ENCODE measurements around the gene MRPL58. TPM values are rescaled to one million over a fixed set of nuclear protein-coding genes. Genes with fewer than 3 reads are reported as not detected.

Gene MRPL58
- total and polyA plus RNA-seq, 2 experiments from 2014 or later: 38.0 to 66.7 TPM

DNA sequence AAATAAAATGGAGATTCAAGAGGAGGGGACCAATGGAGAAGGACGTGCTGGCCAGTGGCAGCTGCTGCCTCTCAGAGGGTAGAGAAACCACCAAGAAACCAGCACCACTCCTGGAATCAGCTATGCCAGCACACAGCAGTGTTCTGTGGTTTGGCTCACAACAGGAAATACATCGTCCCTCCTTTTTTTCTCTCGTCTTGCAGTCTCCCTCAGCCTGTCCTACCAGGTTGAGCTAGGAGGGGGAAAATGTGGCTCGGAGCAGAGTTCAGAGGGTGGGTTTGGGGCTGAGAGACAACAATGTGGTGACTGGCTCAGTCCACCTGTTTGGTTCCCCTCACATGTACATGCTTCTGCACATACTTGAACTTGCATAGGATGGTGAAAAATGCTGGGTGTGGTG lies 55.4 kb downstream of the MRPL58 start:
- H3K27ac Mint-ChIP-seq: no peak overlapping the region
- peaks cover 6% of the 10 kb centered on the region; the same call in 1 of the 2 replicates for H4K20me1 ChIP-seq (replicated peaks; ENCODE audit: insufficient read depth)
- H3K36me3 ChIP-seq (ENCODE audit: insufficient read depth): peaks cover 14% of the 10 kb centered on the region
- TF ChIP-seq EZH2 (IDR thresholded peaks at IDR 0.05; ENCODE audit: low read depth, unreplicated experiment) (no peak), CREB1 (CRISPR knock-in tag; IDR thresholded peaks at IDR 0.05; ENCODE audit: low read depth) (no peak), ETS1 (IDR thresholded peaks at IDR 0.05) (no peak), CTCF (conservative IDR thresholded peaks at IDR 0.05; ENCODE audit: low read depth in 2 of 2) (no peak), ZNF114 (CRISPR knock-in tag; IDR thresholded peaks at IDR 0.05) (no peak), NANOG (IDR thresholded peaks at IDR 0.05; ENCODE audit: borderline replicate concordance) (no peak), EZH2phosphoT487 (IDR thresholded peaks at IDR 0.05; ENCODE audit: unreplicated experiment) (no peak), POLR2AphosphoS5 (IDR thresholded peaks at IDR 0.05; ENCODE audit: low read depth) (no peak), ZNF331 (CRISPR knock-in tag; IDR thresholded peaks at IDR 0.05; ENCODE audit: low read depth) (no peak), JUNB (IDR thresholded peaks at IDR 0.05; ENCODE audit: unreplicated experiment) (no peak)
- TF ChIP-seq, protein P1, sequence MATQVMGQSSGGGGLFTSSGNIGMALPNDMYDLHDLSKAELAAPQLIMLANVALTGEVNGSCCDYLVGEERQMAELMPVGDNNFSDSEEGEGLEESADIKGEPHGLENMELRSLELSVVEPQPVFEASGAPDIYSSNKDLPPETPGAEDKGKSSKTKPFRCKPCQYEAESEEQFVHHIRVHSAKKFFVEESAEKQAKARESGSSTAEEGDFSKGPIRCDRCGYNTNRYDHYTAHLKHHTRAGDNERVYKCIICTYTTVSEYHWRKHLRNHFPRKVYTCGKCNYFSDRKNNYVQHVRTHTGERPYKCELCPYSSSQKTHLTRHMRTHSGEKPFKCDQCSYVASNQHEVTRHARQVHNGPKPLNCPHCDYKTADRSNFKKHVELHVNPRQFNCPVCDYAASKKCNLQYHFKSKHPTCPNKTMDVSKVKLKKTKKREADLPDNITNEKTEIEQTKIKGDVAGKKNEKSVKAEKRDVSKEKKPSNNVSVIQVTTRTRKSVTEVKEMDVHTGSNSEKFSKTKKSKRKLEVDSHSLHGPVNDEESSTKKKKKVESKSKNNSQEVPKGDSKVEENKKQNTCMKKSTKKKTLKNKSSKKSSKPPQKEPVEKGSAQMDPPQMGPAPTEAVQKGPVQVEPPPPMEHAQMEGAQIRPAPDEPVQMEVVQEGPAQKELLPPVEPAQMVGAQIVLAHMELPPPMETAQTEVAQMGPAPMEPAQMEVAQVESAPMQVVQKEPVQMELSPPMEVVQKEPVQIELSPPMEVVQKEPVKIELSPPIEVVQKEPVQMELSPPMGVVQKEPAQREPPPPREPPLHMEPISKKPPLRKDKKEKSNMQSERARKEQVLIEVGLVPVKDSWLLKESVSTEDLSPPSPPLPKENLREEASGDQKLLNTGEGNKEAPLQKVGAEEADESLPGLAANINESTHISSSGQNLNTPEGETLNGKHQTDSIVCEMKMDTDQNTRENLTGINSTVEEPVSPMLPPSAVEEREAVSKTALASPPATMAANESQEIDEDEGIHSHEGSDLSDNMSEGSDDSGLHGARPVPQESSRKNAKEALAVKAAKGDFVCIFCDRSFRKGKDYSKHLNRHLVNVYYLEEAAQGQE (IDR thresholded peaks at IDR 0.05; ENCODE audit: unreplicated experiment): no peak
- TF ChIP-seq, protein P2, sequence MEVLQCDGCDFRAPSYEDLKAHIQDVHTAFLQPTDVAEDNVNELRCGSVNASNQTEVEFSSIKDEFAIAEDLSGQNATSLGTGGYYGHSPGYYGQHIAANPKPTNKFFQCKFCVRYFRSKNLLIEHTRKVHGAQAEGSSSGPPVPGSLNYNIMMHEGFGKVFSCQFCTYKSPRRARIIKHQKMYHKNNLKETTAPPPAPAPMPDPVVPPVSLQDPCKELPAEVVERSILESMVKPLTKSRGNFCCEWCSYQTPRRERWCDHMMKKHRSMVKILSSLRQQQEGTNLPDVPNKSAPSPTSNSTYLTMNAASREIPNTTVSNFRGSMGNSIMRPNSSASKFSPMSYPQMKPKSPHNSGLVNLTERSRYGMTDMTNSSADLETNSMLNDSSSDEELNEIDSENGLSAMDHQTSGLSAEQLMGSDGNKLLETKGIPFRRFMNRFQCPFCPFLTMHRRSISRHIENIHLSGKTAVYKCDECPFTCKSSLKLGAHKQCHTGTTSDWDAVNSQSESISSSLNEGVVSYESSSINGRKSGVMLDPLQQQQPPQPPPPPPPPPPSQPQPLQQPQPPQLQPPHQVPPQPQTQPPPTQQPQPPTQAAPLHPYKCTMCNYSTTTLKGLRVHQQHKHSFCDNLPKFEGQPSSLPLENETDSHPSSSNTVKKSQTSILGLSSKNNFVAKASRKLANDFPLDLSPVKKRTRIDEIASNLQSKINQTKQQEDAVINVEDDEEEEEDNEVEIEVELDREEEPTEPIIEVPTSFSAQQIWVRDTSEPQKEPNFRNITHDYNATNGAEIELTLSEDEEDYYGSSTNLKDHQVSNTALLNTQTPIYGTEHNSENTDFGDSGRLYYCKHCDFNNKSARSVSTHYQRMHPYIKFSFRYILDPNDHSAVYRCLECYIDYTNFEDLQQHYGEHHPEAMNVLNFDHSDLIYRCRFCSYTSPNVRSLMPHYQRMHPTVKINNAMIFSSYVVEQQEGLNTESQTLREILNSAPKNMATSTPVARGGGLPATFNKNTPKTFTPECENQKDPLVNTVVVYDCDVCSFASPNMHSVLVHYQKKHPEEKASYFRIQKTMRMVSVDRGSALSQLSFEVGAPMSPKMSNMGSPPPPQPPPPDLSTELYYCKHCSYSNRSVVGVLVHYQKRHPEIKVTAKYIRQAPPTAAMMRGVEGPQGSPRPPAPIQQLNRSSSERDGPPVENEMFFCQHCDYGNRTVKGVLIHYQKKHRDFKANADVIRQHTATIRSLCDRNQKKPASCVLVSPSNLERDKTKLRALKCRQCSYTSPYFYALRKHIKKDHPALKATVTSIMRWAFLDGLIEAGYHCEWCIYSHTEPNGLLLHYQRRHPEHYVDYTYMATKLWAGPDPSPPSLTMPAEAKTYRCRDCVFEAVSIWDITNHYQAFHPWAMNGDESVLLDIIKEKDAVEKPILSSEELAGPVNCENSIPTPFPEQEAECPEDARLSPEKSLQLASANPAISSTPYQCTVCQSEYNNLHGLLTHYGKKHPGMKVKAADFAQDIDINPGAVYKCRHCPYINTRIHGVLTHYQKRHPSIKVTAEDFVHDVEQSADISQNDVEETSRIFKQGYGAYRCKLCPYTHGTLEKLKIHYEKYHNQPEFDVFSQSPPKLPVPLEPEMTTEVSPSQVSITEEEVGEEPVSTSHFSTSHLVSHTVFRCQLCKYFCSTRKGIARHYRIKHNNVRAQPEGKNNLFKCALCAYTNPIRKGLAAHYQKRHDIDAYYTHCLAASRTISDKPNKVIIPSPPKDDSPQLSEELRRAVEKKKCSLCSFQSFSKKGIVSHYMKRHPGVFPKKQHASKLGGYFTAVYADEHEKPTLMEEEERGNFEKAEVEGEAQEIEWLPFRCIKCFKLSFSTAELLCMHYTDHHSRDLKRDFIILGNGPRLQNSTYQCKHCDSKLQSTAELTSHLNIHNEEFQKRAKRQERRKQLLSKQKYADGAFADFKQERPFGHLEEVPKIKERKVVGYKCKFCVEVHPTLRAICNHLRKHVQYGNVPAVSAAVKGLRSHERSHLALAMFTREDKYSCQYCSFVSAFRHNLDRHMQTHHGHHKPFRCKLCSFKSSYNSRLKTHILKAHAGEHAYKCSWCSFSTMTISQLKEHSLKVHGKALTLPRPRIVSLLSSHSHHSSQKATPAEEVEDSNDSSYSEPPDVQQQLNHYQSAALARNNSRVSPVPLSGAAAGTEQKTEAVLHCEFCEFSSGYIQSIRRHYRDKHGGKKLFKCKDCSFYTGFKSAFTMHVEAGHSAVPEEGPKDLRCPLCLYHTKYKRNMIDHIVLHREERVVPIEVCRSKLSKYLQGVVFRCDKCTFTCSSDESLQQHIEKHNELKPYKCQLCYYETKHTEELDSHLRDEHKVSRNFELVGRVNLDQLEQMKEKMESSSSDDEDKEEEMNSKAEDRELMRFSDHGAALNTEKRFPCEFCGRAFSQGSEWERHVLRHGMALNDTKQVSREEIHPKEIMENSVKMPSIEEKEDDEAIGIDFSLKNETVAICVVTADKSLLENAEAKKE (CRISPR knock-in tag; IDR thresholded peaks at IDR 0.05): no peak
- H3K9me2 ChIP-seq (ENCODE audit: insufficient read depth): no peaks in the 10 kb centered on the region
- ATAC-seq: no peak
- H3K79me2 ChIP-seq (replicated peaks; ENCODE audit: insufficient read depth): no peaks in the 10 kb centered on the region
- peaks cover 10% of the 10 kb centered on the region for H3K27me3 Mint-ChIP-seq (ENCODE audit: insufficient read depth, low read depth, poor library complexity)
- H3K9me3 Mint-ChIP-seq: no peaks in the 10 kb centered on the region
- no peaks in the 10 kb centered on the region for H3K27me3 ChIP-seq (ENCODE audit: insufficient read depth)
- H3K4me3 ChIP-seq: no peak overlapping the region
- peaks cover 23% of the 10 kb centered on the region for H3K36me3 Mint-ChIP-seq (ENCODE audit: low read depth)
- no peak overlapping the region for H3K4me2 ChIP-seq
- no peak overlapping the region for H3K27ac ChIP-seq (ENCODE audit: low read depth)
- H3K4me1 Mint-ChIP-seq: no peaks in the 10 kb centered on the region
- H3K4me1 ChIP-seq (ENCODE audit: insufficient read depth): no peaks in the 10 kb centered on the region
- 0 out of 2 replicates have a peak, but pooled peaks cover 3% of the 10 kb centered on the region for H3F3A ChIP-seq (replicated peaks; ENCODE audit: low read depth)
- no peak overlapping the region for H3K4me3 Mint-ChIP-seq
- no peak for DNase-seq (ENCODE audit: low spot score)
- no peak overlapping the region for H2AFZ ChIP-seq
